ENCODE data around the gene CALCOCO1.

Gene CALCOCO1

GRCh38 chr12:53659571-53659981, 67.7 kb downstream of the CALCOCO1 start:
- no peak for DNase-seq

GRCh38 chr12:53659011-53659551, 68.2 kb downstream of the CALCOCO1 start:
- no peak for DNase-seq
